HG02870 (cell line): Measurements from ENCODE around the gene PDK2.

Experiments
- ATAC-seq: cut with Tn5 transposase; IDR thresholded peaks from one replicate; pipeline ENCODE4 v1.9.1; 2021; ENCODE audit warnings: mild to moderate bottlenecking, moderate library complexity; ENCODE audit not compliant: unreplicated experiment

The PDK2 gene

GRCh38 chr17:50148226-50149090 lies 53.3 kb downstream of the PDK2 start:
- ATAC-seq: peak; percentile 38

- no peak for ATAC-seq
These were observed 53.9 kb downstream of the PDK2 start for GRCh38 chr17:50149091-50149416.

GRCh38 chr17:50149417-50150353 lies 54.5 kb downstream of the PDK2 start:
- no peak for ATAC-seq

GRCh38 chr17:50150354-50151040 lies 55.3 kb downstream of the PDK2 start, which contains the start of gene PPP1R9B:
TSS of gene PPP1R9B (minus strand) at chr17:50150677. CDS start at chr17:50150513, 164 bp downstream.
- no peak for ATAC-seq

GRCh38 chr17:50151041-50151936 lies 56.1 kb downstream of the PDK2 start:
- ATAC-seq: peak; percentile 36

- ATAC-seq: peak; percentile 26
These were observed 56.9 kb downstream of the PDK2 start for GRCh38 chr17:50151937-50152547.

- no peak for ATAC-seq
These were observed 57.6 kb downstream of the PDK2 start for GRCh38 chr17:50152736-50153135.

GRCh38 chr17:50153650-50154575 lies 58.8 kb downstream of the PDK2 start:
- ATAC-seq: no peak

GRCh38 chr17:50154604-50155003 lies 59.5 kb downstream of the PDK2 start:
- ATAC-seq: no peak

GRCh38 chr17:50155115-50155819 lies 60.1 kb downstream of the PDK2 start:
- no peak for ATAC-seq

- ATAC-seq: no peak
These were observed 62.7 kb downstream of the PDK2 start for GRCh38 chr17:50157891-50158290.

- ATAC-seq: peak; percentile 81
These were observed 66.1 kb downstream of the PDK2 start for GRCh38 chr17:50161023-50161910.
